HepG2 (cell line): ENCODE data around the gene MIB2. TPM values are rescaled to one million over a fixed set of nuclear protein-coding genes. Genes with fewer than 3 reads are reported as not detected.

ENCODE experiments used
- AHR ChIP-seq: IDR thresholded peaks from 2 replicates; pipeline ENCODE4 v1.6.1; 2018; ENCODE audit warnings: missing genetic modification reagents, missing compliant biosample characterization
- CSRNP2 ChIP-seq: sonication (generic); formaldehyde crosslinking; conservative IDR thresholded peaks from 2 replicates; pipeline ENCODE4 v1.8.0; 2022; ENCODE audit warnings: low read depth, missing genetic modification reagents
- HBP1 ChIP-seq: IDR thresholded peaks from 2 replicates; pipeline ENCODE4 v1.6.1; 2016; ENCODE audit warnings: low read depth, control low read depth
- IRX3 ChIP-seq: sonication (generic); formaldehyde crosslinking; IDR thresholded peaks from 2 replicates; pipeline ENCODE4 v1.8.1; 2023; ENCODE audit warnings: mild to moderate bottlenecking, low read depth, missing genetic modification reagents, borderline replicate concordance
- MYPOP ChIP-seq: sonication (generic); formaldehyde crosslinking; IDR thresholded peaks from 2 replicates; pipeline ENCODE4 v1.8.1; 2023; ENCODE audit warnings: mild to moderate bottlenecking, moderate library complexity, missing genetic modification reagents
- RAD21 ChIP-seq: fragments of 450-650 bp; formaldehyde crosslinking; IDR thresholded peaks from 2 replicates; pipeline ENCODE4 v1.5.0; 2020; ENCODE audit warnings: mild to moderate bottlenecking
- SP140L ChIP-seq: sonication (generic); formaldehyde crosslinking; IDR thresholded peaks from 2 replicates; pipeline ENCODE4 v1.4.0; 2020; ENCODE audit warnings: missing genetic modification reagents, borderline replicate concordance
- TARDBP ChIP-seq: sonication (generic); formaldehyde crosslinking; IDR thresholded peaks from 2 replicates; pipeline ENCODE4 v1.8.0; 2022; ENCODE audit warnings: mild to moderate bottlenecking, missing genetic modification reagents
- ZFP90 ChIP-seq: sonication (generic); formaldehyde crosslinking; IDR thresholded peaks from 2 replicates; pipeline ENCODE4 v1.8.0; 2022; ENCODE audit warnings: missing genetic modification reagents, mild to moderate bottlenecking, inconsistent platforms, borderline replicate concordance
- ZFP91 ChIP-seq: sonication (generic); formaldehyde crosslinking; IDR thresholded peaks from 2 replicates; pipeline ENCODE4 v1.9.0; 2022; ENCODE audit warnings: missing genetic modification reagents, mild to moderate bottlenecking, borderline replicate concordance
- ZNF414 ChIP-seq: sonication (generic); formaldehyde crosslinking; IDR thresholded peaks from 2 replicates; pipeline ENCODE4 v1.5.0; 2020; ENCODE audit warnings: missing genetic modification reagents
- ZNF563 ChIP-seq: sonication (generic); formaldehyde crosslinking; IDR thresholded peaks from 2 replicates; pipeline ENCODE4 v1.8.0; 2022; ENCODE audit warnings: mild to moderate bottlenecking, moderate library complexity, missing genetic modification reagents
- ZNF619 ChIP-seq: sonication (generic); formaldehyde crosslinking; IDR thresholded peaks from 2 replicates; pipeline ENCODE4 v1.4.0; 2020; ENCODE audit warnings: mild to moderate bottlenecking, missing genetic modification reagents
- ZNF773 ChIP-seq: sonication (generic); formaldehyde crosslinking; IDR thresholded peaks from 2 replicates; pipeline ENCODE4 v1.4.0; 2020; ENCODE audit warnings: missing genetic modification reagents, borderline replicate concordance
- ZNF850 ChIP-seq: sonication (generic); formaldehyde crosslinking; conservative IDR thresholded peaks from 2 replicates; pipeline ENCODE4 v1.9.0; 2021; ENCODE audit warnings: mild to moderate bottlenecking, missing genetic modification reagents
- ZSCAN29 ChIP-seq: sonication (generic); formaldehyde crosslinking; conservative IDR thresholded peaks from 2 replicates; pipeline ENCODE4 v1.4.0; 2020; ENCODE audit warnings: mild to moderate bottlenecking, missing genetic modification reagents
- polyA plus RNA-seq, 8 experiments: library from polyadenylated mRNA; depleted of rRNA in 3 of 8; stranded (reverse) in 7 of 8; unstranded in 1 of 8; fragments of >200 nt; fragmentation: Illumina TruSeq in 4 of 8; extraction: Trizol in 4 of 8; gene quantifications; 2 replicates each; pipeline versions ENCODE4 v1.2.1 to v1.2.3, GENCODE V29; 2011 to 2016; ENCODE audit warnings: low read depth in 4 of 8, missing spikeins in 1 of 8, mixed read lengths in 1 of 8; ENCODE audit not compliant: insufficient read depth in 1 of 8
- total RNA-seq, 5 experiments: library from RNA; depleted of rRNA; stranded (reverse); fragments of >200 nt; fragmentation: Illumina TruSeq; extraction: Trizol; gene quantifications; 2 replicates each; pipeline ENCODE4 v1.2.3, GENCODE V29; 2016; ENCODE audit warnings: low read depth in 1 of 5

Gene MIB2
- total and polyA plus RNA-seq, 2 of the 13 experiments (the other 11 are each of a cell fraction or from before 2014, with no cell fraction given) = 19.9 to 30.4 TPM

- peak; percentile 84; the same call in 1 of the 2 replicates for TF ChIP-seq ZFP91 (CRISPR knock-in tag)
- no peak for TF ChIP-seq MYPOP (CRISPR knock-in tag)
- TF ChIP-seq HBP1 = no peak; the same call in 1 of the 2 replicates
- TF ChIP-seq ZSCAN29 (CRISPR knock-in tag) = peak; percentile 83; the same call in 1 of the 2 replicates
- no peak for TF ChIP-seq ZNF850 (CRISPR knock-in tag)
- TF ChIP-seq SP140L (CRISPR knock-in tag) = no peak
- TF ChIP-seq ZFP90 (CRISPR knock-in tag) = 0 out of 2 replicates have a peak, but pooled peaks have one; percentile 53
- TF ChIP-seq ZNF773 (CRISPR knock-in tag) = 0 out of 2 replicates have a peak, but pooled peaks have one; percentile 79
- TF ChIP-seq IRX3 (CRISPR knock-in tag) = peak; percentile 77; the same call in 1 of the 2 replicates
- 0 out of 2 replicates have a peak, but pooled peaks have one; percentile 52 for TF ChIP-seq TARDBP (CRISPR knock-in tag)
- TF ChIP-seq ZNF414 (CRISPR knock-in tag) = no peak
- no peak for TF ChIP-seq CSRNP2
- peak; percentile 53 for TF ChIP-seq RAD21
- TF ChIP-seq ZNF563 (CRISPR knock-in tag) = peak; percentile 45; the same call in 1 of the 2 replicates
- peak; percentile 79; the same call in 1 of the 2 replicates for TF ChIP-seq ZNF619 (CRISPR knock-in tag)
- TF ChIP-seq AHR = peak; percentile 54; the same call in 1 of the 2 replicates
Observed at GRCh38 chr1:1615256-1616044, at the start of gene MIB2 (continued).
